Measurements from ENCODE around the gene RCCD1.

GRCh38 chr15:90987561-90988141 lies 33.0 kb downstream of the RCCD1 start:
- TF ChIP-seq ZNF670 (tag by site-specific recombination; IDR thresholded peaks at IDR 0.05; ENCODE audit: low read depth) (no peak), CTCF (tag by site-specific recombination; IDR thresholded peaks at IDR 0.05) (no peak), ZXDB (tag by site-specific recombination; IDR thresholded peaks at IDR 0.05) (no peak), ZNF426 (tag by site-specific recombination; IDR thresholded peaks at IDR 0.05) (no peak), ZNF792 (tag by site-specific recombination; IDR thresholded peaks at IDR 0.05) (no peak), ZNF292 (tag by site-specific recombination; IDR thresholded peaks at IDR 0.05; ENCODE audit: borderline replicate concordance, low read depth) (no peak), YY1 (tag by site-specific recombination; IDR thresholded peaks at IDR 0.05) (no peak)

All from HEK293 (cell line).